Smooth muscle cell of the brain vasculature (primary cell): ENCODE results near the gene LIMD2.

ENCODE experiments used
- DNase-seq: peaks from one replicate; pipeline ENCODE4 v3.0.0-alpha.2; 2012; ENCODE audit warnings: low read depth, low spot score

LIMD2 gene

GRCh38 chr17:63701456-63701820 is 1.5 kb upstream of the LIMD2 start:
- DNase-seq, result no peak

GRCh38 chr17:63700528-63701455 is 867 bp upstream of the LIMD2 start:
- no peak for DNase-seq

GRCh38 chr17:63698886-63699637 is 863 bp downstream of the LIMD2 start:
- no peak for DNase-seq

GRCh38 chr17:63698381-63698885 is 1.5 kb downstream of the LIMD2 start:
- no peak for DNase-seq

GRCh38 chr17:63697341-63698286 is 2.3 kb downstream of the LIMD2 start:
- DNase-seq, result no peak

GRCh38 chr17:63696381-63696961 is 3.5 kb downstream of the LIMD2 start:
- DNase-seq, result no peak

- DNase-seq, result no peak
Measured at GRCh38 chr17:63695889-63696288, 4.0 kb downstream of the LIMD2 start.

GRCh38 chr17:63694950-63695773 is 4.8 kb downstream of the LIMD2 start:
- DNase-seq, result no peak

- no peak for DNase-seq
Measured at GRCh38 chr17:63694229-63694949, 5.5 kb downstream of the LIMD2 start.

GRCh38 chr17:63693411-63694113 is 6.4 kb downstream of the LIMD2 start:
- no peak for DNase-seq

- DNase-seq, result no peak
Measured at GRCh38 chr17:63692195-63692816, 7.6 kb downstream of the LIMD2 start.

- no peak for DNase-seq
Measured at GRCh38 chr17:63689479-63689878, 10.4 kb downstream of the LIMD2 start.

GRCh38 chr17:63688396-63689020 is 11.4 kb downstream of the LIMD2 start:
- DNase-seq, result no peak

GRCh38 chr17:63686138-63686685 is 13.7 kb downstream of the LIMD2 start:
- no peak for DNase-seq

GRCh38 chr17:63685578-63685977 is 14.3 kb downstream of the LIMD2 start:
- DNase-seq, result no peak

- no peak for DNase-seq
Measured at GRCh38 chr17:63685041-63685440, 14.9 kb downstream of the LIMD2 start.

- DNase-seq, result no peak
Measured at GRCh38 chr17:63682981-63683380, 16.9 kb downstream of the LIMD2 start.

GRCh38 chr17:63682441-63682840 is 17.5 kb downstream of the LIMD2 start:
- DNase-seq, result no peak
